SK-N-SH (cell line): ENCODE measurements around the gene QSOX1. TPM values are rescaled to one million over a fixed set of nuclear protein-coding genes. Genes with fewer than 3 reads are reported as not detected.

Experiments used
- CTCF ChIA-PET: fragments of 300-600, 350-600 bp; formaldehyde crosslinking; extraction: SDS; loops from one replicate; lab custom pipeline; 2021; lab: Yijun Ruan, JAX
- POLR2A ChIA-PET: fragments of 350-600 bp; sonication (Branson Sonifier 250); formaldehyde crosslinking; extraction: SDS; loops from one replicate; lab custom pipeline; 2020; ENCODE audit warnings: antibody characterized with exemption, inconsistent platforms; lab: Yijun Ruan, JAX
- DNase-seq: peaks from one replicate; pipeline ENCODE4 v3.0.0; 2012
- H2AFZ ChIP-seq: fragments of 200-600 bp; sonication (generic); 2 replicates; pipeline ENCODE4 v1.8.1; 2016; ENCODE audit warnings: antibody characterized with exemption, mild to moderate bottlenecking, low read depth
- H3F3A ChIP-seq: fragments of 200-600 bp; sonication (generic); replicated peaks from 2 replicates; pipeline ENCODE3; 2016; ENCODE audit warnings: antibody characterized with exemption, mild to moderate bottlenecking; ENCODE audit not compliant: insufficient read depth
- H3K27ac ChIP-seq, 2 experiments: fragments of 200-500 bp in 1 of 2; fragments of 200-600 bp in 1 of 2; sonication (Bioruptor generic) in 1 of 2; sonication (generic), shearing (Covaris generic) in 1 of 2; 2 replicates each; pipeline versions ENCODE4 v1.5.1 to v1.6.1; 2014 to 2016; ENCODE audit warnings: low read depth in 2 of 2, inconsistent platforms in 1 of 2, low read length in 1 of 2, mild to moderate bottlenecking in 1 of 2, mixed read lengths in 1 of 2
- H3K27me3 ChIP-seq: fragments of 200-600 bp; sonication (generic), shearing (Covaris generic); 2 replicates; pipeline ENCODE4 v1.6.1; 2016; ENCODE audit warnings: mixed run types; ENCODE audit not compliant: insufficient read depth
- H3K36me3 ChIP-seq, 2 experiments: fragments of 200-500 bp in 1 of 2; fragments of 200-600 bp in 1 of 2; sonication (Bioruptor generic) in 1 of 2; sonication (generic) in 1 of 2; replicated peaks in 1 of 2; 2 replicates each; pipeline versions ENCODE3 to v1.5.1; 2014 to 2016; ENCODE audit warnings: low read length in 1 of 2, mild to moderate bottlenecking in 1 of 2; ENCODE audit not compliant: insufficient read depth in 2 of 2, control insufficient read depth in 1 of 2
- H3K4me1 ChIP-seq, 2 experiments: fragments of 200-500 bp in 1 of 2; fragments of 200-600 bp in 1 of 2; sonication (Bioruptor generic) in 1 of 2; sonication (generic), shearing (Covaris generic) in 1 of 2; 2 replicates each; pipeline versions ENCODE4 v1.5.1 to v1.6.1; 2014 to 2016; ENCODE audit warnings: low read depth in 1 of 2, low read length in 1 of 2, mixed run types in 1 of 2; ENCODE audit not compliant: insufficient read depth in 2 of 2, control insufficient read depth in 1 of 2
- H3K4me2 ChIP-seq: fragments of 200-600 bp; sonication (generic), shearing (Covaris generic); 2 replicates; pipeline ENCODE4 v1.6.1; 2017; ENCODE audit warnings: mixed run types
- H3K4me3 ChIP-seq, 2 experiments: fragments of 200-500 bp in 1 of 2; fragments of 200-600 bp in 1 of 2; sonication (Bioruptor generic) in 1 of 2; sonication (generic), shearing (Covaris generic) in 1 of 2; 2 replicates each; pipeline versions ENCODE4 v1.5.1 to v1.8.1; 2014 to 2016; ENCODE audit warnings: low read depth in 2 of 2, inconsistent platforms in 1 of 2, low read length in 1 of 2, mild to moderate bottlenecking in 1 of 2, mixed read lengths in 1 of 2, moderate library complexity in 1 of 2
- H3K79me2 ChIP-seq: fragments of 200-600 bp; sonication (generic); 2 replicates; pipeline ENCODE4 v1.8.1; 2017; ENCODE audit warnings: mild to moderate bottlenecking; ENCODE audit not compliant: insufficient read depth
- H3K9ac ChIP-seq: fragments of 200-600 bp; sonication (generic); 2 replicates; pipeline ENCODE4 v1.6.1; 2017; ENCODE audit warnings: mixed run types
- H3K9me2 ChIP-seq: fragments of 200-600 bp; sonication (generic); 2 replicates; pipeline ENCODE4 v1.6.1; 2017; ENCODE audit warnings: mixed run types
- H3K9me3 ChIP-seq: fragments of 200-600 bp; sonication (generic); 2 replicates; pipeline ENCODE4 v1.6.1; 2017; ENCODE audit warnings: mixed run types, mild to moderate bottlenecking, moderate library complexity
- H4K20me1 ChIP-seq: fragments of 200-600 bp; sonication (generic); 2 replicates; pipeline ENCODE4 v1.6.1; 2017; ENCODE audit warnings: mild to moderate bottlenecking, mixed run types; ENCODE audit not compliant: insufficient read depth
- CHD2 ChIP-seq: fragments of 150-350 bp; IDR thresholded peaks from 2 replicates; pipeline ENCODE4 v1.6.1; 2018; ENCODE audit warnings: low read length; ENCODE audit not compliant: partially characterized antibody
- CTCF ChIP-seq: fragments of 200-600 bp; sonication (generic); IDR thresholded peaks from 2 replicates; pipeline ENCODE4 v1.6.1; 2017; ENCODE audit warnings: antibody characterized with exemption, mild to moderate bottlenecking, moderate library complexity
- EP300 ChIP-seq, 2 experiments: IDR thresholded peaks; 2 replicates each; pipeline versions ENCODE4 v1.4.0 to v1.6.1; 2012; ENCODE audit warnings: borderline replicate concordance in 1 of 2, low read depth in 1 of 2, low read length in 1 of 2
- EZH2phosphoT487 ChIP-seq: fragments of 200-600 bp; sonication (generic); IDR thresholded peaks from 2 replicates; pipeline ENCODE4 v1.6.1; 2017; ENCODE audit warnings: low read depth, mixed run types, mild to moderate bottlenecking, antibody characterized with exemption, moderate library complexity, borderline replicate concordance
- FOSL2 ChIP-seq: IDR thresholded peaks from 2 replicates; pipeline ENCODE4 v1.4.0; 2012; ENCODE audit warnings: low read depth, mild to moderate bottlenecking, moderate library complexity, borderline replicate concordance
- GATA2 ChIP-seq: sonication (generic); formaldehyde crosslinking; IDR thresholded peaks from 2 replicates; pipeline ENCODE4 v1.5.0; 2020; ENCODE audit warnings: mild to moderate bottlenecking, missing genetic modification reagents
- JUND ChIP-seq: IDR thresholded peaks from 2 replicates; pipeline ENCODE4 v1.4.0; 2012
- MAX ChIP-seq: IDR thresholded peaks from 2 replicates; pipeline ENCODE4 v1.4.0; 2012; ENCODE audit warnings: low read depth
- MXI1 ChIP-seq: IDR thresholded peaks from 2 replicates; pipeline ENCODE4 v1.6.1; 2012; ENCODE audit warnings: mild to moderate bottlenecking, low read depth, low read length, improper control_type of control experiment
- NFIC ChIP-seq: IDR thresholded peaks from 2 replicates; pipeline ENCODE4 v1.4.0; 2012; ENCODE audit warnings: borderline replicate concordance
- NRF1 ChIP-seq: IDR thresholded peaks from 2 replicates; pipeline ENCODE4 v1.6.1; 2012; ENCODE audit warnings: low read depth, mild to moderate bottlenecking, low read length
- PBX3 ChIP-seq: IDR thresholded peaks from 2 replicates; pipeline ENCODE4; 2012
- RXRA ChIP-seq: IDR thresholded peaks from 2 replicates; pipeline ENCODE4 v1.4.0; 2012; ENCODE audit warnings: low read depth, mild to moderate bottlenecking, borderline replicate concordance
- SIN3A ChIP-seq: IDR thresholded peaks from 2 replicates; pipeline ENCODE4 v1.6.1; 2012; ENCODE audit warnings: low read depth, mild to moderate bottlenecking, low read length, moderate library complexity, borderline replicate concordance
- TCF12 ChIP-seq: IDR thresholded peaks from 2 replicates; pipeline ENCODE4 v1.4.0; 2012
- USF1 ChIP-seq: IDR thresholded peaks from 2 replicates; pipeline ENCODE4 v1.4.0; 2012; ENCODE audit warnings: low read depth, borderline replicate concordance
- WGBS: methylation state at CpG from one replicate; pipeline ENCODE4 v1.1.6; 2017; ENCODE audit warnings: low lambda C conversion rate; 5-methylcytosine and 5-hydroxymethylcytosine counted together
- polyA plus RNA-seq, 3 experiments: library from polyadenylated mRNA; depleted of rRNA; stranded (reverse); fragments of >200 nt; gene quantifications; 2 replicates each; pipeline ENCODE4 v1.2.3, GENCODE V29; 2012
- TF ChIP-seq, protein P1 (sequence below): IDR thresholded peaks from 2 replicates; pipeline ENCODE4 v1.4.0; 2012; ENCODE audit warnings: low read depth, borderline replicate concordance
- TF ChIP-seq, protein P2 (sequence below): IDR thresholded peaks from 2 replicates; pipeline ENCODE4 v1.6.1; 2012; ENCODE audit warnings: mild to moderate bottlenecking, low read depth, low read length, moderate library complexity

QSOX1 gene
- polyA plus RNA-seq, 1 of the 3 experiments (the other 2 are of a cell fraction) = 359 TPM

GRCh38 chr1:180194048-180194425, 39.4 kb downstream of the QSOX1 start:
- H3F3A ChIP-seq = no peaks in the 10 kb centered on the region
- H3K27me3 ChIP-seq = no peaks in the 10 kb centered on the region
- H3K9me2 ChIP-seq = no peaks in the 10 kb centered on the region
- H3K27ac ChIP-seq = no peak overlapping the region
- H3K4me3 ChIP-seq = no peak overlapping the region
- no peak for DNase-seq
- no CpG with 5 or more reads among the region's 14 CpGs for WGBS
- H3K9me3 ChIP-seq = no peaks in the 10 kb centered on the region
- CTCF ChIA-PET = no interaction called here
- H4K20me1 ChIP-seq = no peaks in the 10 kb centered on the region
- no peak overlapping the region for H2AFZ ChIP-seq
- H3K36me3 ChIP-seq = peaks cover 6 to 64% of the 10 kb centered on the region in 2 experiments
- TF ChIP-seq CTCF (no peak), EP300 (IDR thresholded peaks at IDR 0.05; ENCODE audit: borderline replicate concordance in 1 of 2, low read depth in 1 of 2, low read length in 1 of 2) (no peak), CHD2 (no peak), EZH2phosphoT487 (no peak), TCF12 (no peak), FOSL2 (no peak), MAX (no peak), GATA2 (CRISPR knock-in tag) (no peak), JUND (no peak), USF1 (no peak)
- TF ChIP-seq, protein P1, sequence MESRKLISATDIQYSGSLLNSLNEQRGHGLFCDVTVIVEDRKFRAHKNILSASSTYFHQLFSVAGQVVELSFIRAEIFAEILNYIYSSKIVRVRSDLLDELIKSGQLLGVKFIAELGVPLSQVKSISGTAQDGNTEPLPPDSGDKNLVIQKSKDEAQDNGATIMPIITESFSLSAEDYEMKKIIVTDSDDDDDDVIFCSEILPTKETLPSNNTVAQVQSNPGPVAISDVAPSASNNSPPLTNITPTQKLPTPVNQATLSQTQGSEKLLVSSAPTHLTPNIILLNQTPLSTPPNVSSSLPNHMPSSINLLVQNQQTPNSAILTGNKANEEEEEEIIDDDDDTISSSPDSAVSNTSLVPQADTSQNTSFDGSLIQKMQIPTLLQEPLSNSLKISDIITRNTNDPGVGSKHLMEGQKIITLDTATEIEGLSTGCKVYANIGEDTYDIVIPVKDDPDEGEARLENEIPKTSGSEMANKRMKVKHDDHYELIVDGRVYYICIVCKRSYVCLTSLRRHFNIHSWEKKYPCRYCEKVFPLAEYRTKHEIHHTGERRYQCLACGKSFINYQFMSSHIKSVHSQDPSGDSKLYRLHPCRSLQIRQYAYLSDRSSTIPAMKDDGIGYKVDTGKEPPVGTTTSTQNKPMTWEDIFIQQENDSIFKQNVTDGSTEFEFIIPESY = no peak
- TF ChIP-seq, all 33 proteins: peak for 0
- H3K9ac ChIP-seq = no peak overlapping the region
- H3K4me2 ChIP-seq = no peak overlapping the region
- no peaks in the 10 kb centered on the region for H3K79me2 ChIP-seq
- H3K4me1 ChIP-seq = no peaks in the 10 kb centered on the region; a peak in 1 of 4 replicates
- POLR2A ChIA-PET = no interaction called here

- no peaks in the 10 kb centered on the region; a peak in 1 of 4 replicates for H3K4me1 ChIP-seq
- no peaks in the 10 kb centered on the region for H3F3A ChIP-seq
- no peaks in the 10 kb centered on the region for H3K79me2 ChIP-seq
- no peak overlapping the region for H3K27ac ChIP-seq
- no peak overlapping the region for H3K4me2 ChIP-seq
- peaks cover 4 to 59% of the 10 kb centered on the region in 2 experiments for H3K36me3 ChIP-seq
- H3K9ac ChIP-seq = no peak overlapping the region
- no peaks in the 10 kb centered on the region for H3K27me3 ChIP-seq
- H3K9me3 ChIP-seq = no peaks in the 10 kb centered on the region
- WGBS = 90% methylated on average over 15 of the region's 19 CpGs
- ChIA-PET CTCF (interaction anchor here (0.5 to 0.6 kb wide), 2 partner anchors 22 to 288 kb away, joined by 3 read pairs; no protein-coding TSS in a partner anchor), POLR2A (no interaction called here)
- DNase-seq = no peak
- H4K20me1 ChIP-seq = no peaks in the 10 kb centered on the region
- no peak overlapping the region for H3K4me3 ChIP-seq
- H3K9me2 ChIP-seq = no peaks in the 10 kb centered on the region
- H2AFZ ChIP-seq = no peak overlapping the region
- TF ChIP-seq NRF1 = no peak
- TF ChIP-seq PBX3 = no peak
- TF ChIP-seq NFIC = no peak
- TF ChIP-seq MXI1 = no peak
- no peak for TF ChIP-seq RXRA
- no peak for TF ChIP-seq FOSL2
- TF ChIP-seq, protein P2, sequence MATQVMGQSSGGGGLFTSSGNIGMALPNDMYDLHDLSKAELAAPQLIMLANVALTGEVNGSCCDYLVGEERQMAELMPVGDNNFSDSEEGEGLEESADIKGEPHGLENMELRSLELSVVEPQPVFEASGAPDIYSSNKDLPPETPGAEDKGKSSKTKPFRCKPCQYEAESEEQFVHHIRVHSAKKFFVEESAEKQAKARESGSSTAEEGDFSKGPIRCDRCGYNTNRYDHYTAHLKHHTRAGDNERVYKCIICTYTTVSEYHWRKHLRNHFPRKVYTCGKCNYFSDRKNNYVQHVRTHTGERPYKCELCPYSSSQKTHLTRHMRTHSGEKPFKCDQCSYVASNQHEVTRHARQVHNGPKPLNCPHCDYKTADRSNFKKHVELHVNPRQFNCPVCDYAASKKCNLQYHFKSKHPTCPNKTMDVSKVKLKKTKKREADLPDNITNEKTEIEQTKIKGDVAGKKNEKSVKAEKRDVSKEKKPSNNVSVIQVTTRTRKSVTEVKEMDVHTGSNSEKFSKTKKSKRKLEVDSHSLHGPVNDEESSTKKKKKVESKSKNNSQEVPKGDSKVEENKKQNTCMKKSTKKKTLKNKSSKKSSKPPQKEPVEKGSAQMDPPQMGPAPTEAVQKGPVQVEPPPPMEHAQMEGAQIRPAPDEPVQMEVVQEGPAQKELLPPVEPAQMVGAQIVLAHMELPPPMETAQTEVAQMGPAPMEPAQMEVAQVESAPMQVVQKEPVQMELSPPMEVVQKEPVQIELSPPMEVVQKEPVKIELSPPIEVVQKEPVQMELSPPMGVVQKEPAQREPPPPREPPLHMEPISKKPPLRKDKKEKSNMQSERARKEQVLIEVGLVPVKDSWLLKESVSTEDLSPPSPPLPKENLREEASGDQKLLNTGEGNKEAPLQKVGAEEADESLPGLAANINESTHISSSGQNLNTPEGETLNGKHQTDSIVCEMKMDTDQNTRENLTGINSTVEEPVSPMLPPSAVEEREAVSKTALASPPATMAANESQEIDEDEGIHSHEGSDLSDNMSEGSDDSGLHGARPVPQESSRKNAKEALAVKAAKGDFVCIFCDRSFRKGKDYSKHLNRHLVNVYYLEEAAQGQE = no peak
- no peak for TF ChIP-seq SIN3A
Measured at GRCh38 chr1:180194546-180195207, 40.0 kb downstream of the QSOX1 start.
